SK-N-SH (cell line): ENCODE measurements around the gene SLC7A6. TPM values are rescaled to one million over a fixed set of nuclear protein-coding genes. Genes with fewer than 3 reads are reported as not detected.
A peak's percentile ranks its signal among the peaks of the same experiment; 100 is the strongest.

ENCODE experiments used
- CTCF ChIA-PET: fragments of 300-600, 350-600 bp; formaldehyde crosslinking; extraction: SDS; loops from one replicate; lab custom pipeline; 2021; lab: Yijun Ruan, JAX
- POLR2A ChIA-PET: fragments of 350-600 bp; sonication (Branson Sonifier 250); formaldehyde crosslinking; extraction: SDS; loops from one replicate; lab custom pipeline; 2020; ENCODE audit warnings: antibody characterized with exemption, inconsistent platforms; lab: Yijun Ruan, JAX
- DNase-seq: peaks from one replicate; pipeline ENCODE4 v3.0.0; 2012
- H2AFZ ChIP-seq: fragments of 200-600 bp; sonication (generic); 2 replicates; pipeline ENCODE4 v1.8.1; 2016; ENCODE audit warnings: antibody characterized with exemption, mild to moderate bottlenecking, low read depth
- H3F3A ChIP-seq: fragments of 200-600 bp; sonication (generic); replicated peaks from 2 replicates; pipeline ENCODE3; 2016; ENCODE audit warnings: antibody characterized with exemption, mild to moderate bottlenecking; ENCODE audit not compliant: insufficient read depth
- H3K27ac ChIP-seq, 2 experiments: fragments of 200-500 bp in 1 of 2; fragments of 200-600 bp in 1 of 2; sonication (Bioruptor generic) in 1 of 2; sonication (generic), shearing (Covaris generic) in 1 of 2; 2 replicates each; pipeline versions ENCODE4 v1.5.1 to v1.6.1; 2014 to 2016; ENCODE audit warnings: low read depth in 2 of 2, inconsistent platforms in 1 of 2, low read length in 1 of 2, mild to moderate bottlenecking in 1 of 2, mixed read lengths in 1 of 2
- H3K27me3 ChIP-seq: fragments of 200-600 bp; sonication (generic), shearing (Covaris generic); 2 replicates; pipeline ENCODE4 v1.6.1; 2016; ENCODE audit warnings: mixed run types; ENCODE audit not compliant: insufficient read depth
- H3K36me3 ChIP-seq, 2 experiments: fragments of 200-500 bp in 1 of 2; fragments of 200-600 bp in 1 of 2; sonication (Bioruptor generic) in 1 of 2; sonication (generic) in 1 of 2; replicated peaks in 1 of 2; 2 replicates each; pipeline versions ENCODE3 to v1.5.1; 2014 to 2016; ENCODE audit warnings: low read length in 1 of 2, mild to moderate bottlenecking in 1 of 2; ENCODE audit not compliant: insufficient read depth in 2 of 2, control insufficient read depth in 1 of 2
- H3K4me1 ChIP-seq, 2 experiments: fragments of 200-500 bp in 1 of 2; fragments of 200-600 bp in 1 of 2; sonication (Bioruptor generic) in 1 of 2; sonication (generic), shearing (Covaris generic) in 1 of 2; 2 replicates each; pipeline versions ENCODE4 v1.5.1 to v1.6.1; 2014 to 2016; ENCODE audit warnings: low read depth in 1 of 2, low read length in 1 of 2, mixed run types in 1 of 2; ENCODE audit not compliant: insufficient read depth in 2 of 2, control insufficient read depth in 1 of 2
- H3K4me2 ChIP-seq: fragments of 200-600 bp; sonication (generic), shearing (Covaris generic); 2 replicates; pipeline ENCODE4 v1.6.1; 2017; ENCODE audit warnings: mixed run types
- H3K4me3 ChIP-seq, 2 experiments: fragments of 200-500 bp in 1 of 2; fragments of 200-600 bp in 1 of 2; sonication (Bioruptor generic) in 1 of 2; sonication (generic), shearing (Covaris generic) in 1 of 2; 2 replicates each; pipeline versions ENCODE4 v1.5.1 to v1.8.1; 2014 to 2016; ENCODE audit warnings: low read depth in 2 of 2, inconsistent platforms in 1 of 2, low read length in 1 of 2, mild to moderate bottlenecking in 1 of 2, mixed read lengths in 1 of 2, moderate library complexity in 1 of 2
- H3K79me2 ChIP-seq: fragments of 200-600 bp; sonication (generic); 2 replicates; pipeline ENCODE4 v1.8.1; 2017; ENCODE audit warnings: mild to moderate bottlenecking; ENCODE audit not compliant: insufficient read depth
- H3K9ac ChIP-seq: fragments of 200-600 bp; sonication (generic); 2 replicates; pipeline ENCODE4 v1.6.1; 2017; ENCODE audit warnings: mixed run types
- H3K9me2 ChIP-seq: fragments of 200-600 bp; sonication (generic); 2 replicates; pipeline ENCODE4 v1.6.1; 2017; ENCODE audit warnings: mixed run types
- H3K9me3 ChIP-seq: fragments of 200-600 bp; sonication (generic); 2 replicates; pipeline ENCODE4 v1.6.1; 2017; ENCODE audit warnings: mixed run types, mild to moderate bottlenecking, moderate library complexity
- H4K20me1 ChIP-seq: fragments of 200-600 bp; sonication (generic); 2 replicates; pipeline ENCODE4 v1.6.1; 2017; ENCODE audit warnings: mild to moderate bottlenecking, mixed run types; ENCODE audit not compliant: insufficient read depth
- CHD2 ChIP-seq: fragments of 150-350 bp; IDR thresholded peaks from 2 replicates; pipeline ENCODE4 v1.6.1; 2018; ENCODE audit warnings: low read length; ENCODE audit not compliant: partially characterized antibody
- FOSL2 ChIP-seq: IDR thresholded peaks from 2 replicates; pipeline ENCODE4 v1.4.0; 2012; ENCODE audit warnings: low read depth, mild to moderate bottlenecking, moderate library complexity, borderline replicate concordance
- FOXJ3 ChIP-seq: sonication (generic); formaldehyde crosslinking; IDR thresholded peaks from 2 replicates; pipeline ENCODE4 v1.5.1; 2020; ENCODE audit warnings: mild to moderate bottlenecking, missing genetic modification reagents
- FOXM1 ChIP-seq: IDR thresholded peaks from 2 replicates; pipeline ENCODE4 v1.4.0; 2012; ENCODE audit warnings: low read depth, mild to moderate bottlenecking
- GATA2 ChIP-seq: sonication (generic); formaldehyde crosslinking; IDR thresholded peaks from 2 replicates; pipeline ENCODE4 v1.5.0; 2020; ENCODE audit warnings: mild to moderate bottlenecking, missing genetic modification reagents
- JUND ChIP-seq: IDR thresholded peaks from 2 replicates; pipeline ENCODE4 v1.4.0; 2012
- MEF2A ChIP-seq: IDR thresholded peaks from 2 replicates; pipeline ENCODE4 v1.4.0; 2012; ENCODE audit warnings: low read depth, borderline replicate concordance
- NFIC ChIP-seq: IDR thresholded peaks from 2 replicates; pipeline ENCODE4 v1.4.0; 2012; ENCODE audit warnings: borderline replicate concordance
- NRF1 ChIP-seq: IDR thresholded peaks from 2 replicates; pipeline ENCODE4 v1.6.1; 2012; ENCODE audit warnings: low read depth, mild to moderate bottlenecking, low read length
- POLR2AphosphoS5 ChIP-seq: IDR thresholded peaks from 2 replicates; pipeline ENCODE4 v1.6.1; 2012; ENCODE audit warnings: low read depth, low read length
- RCOR1 ChIP-seq: fragments of 150-350 bp; IDR thresholded peaks from 2 replicates; pipeline ENCODE4 v1.6.1; 2017; ENCODE audit warnings: antibody characterized with exemption, low read length
- REST ChIP-seq: IDR thresholded peaks from 2 replicates; pipeline ENCODE4 v1.6.1; 2012; ENCODE audit warnings: mild to moderate bottlenecking, low read depth, low read length, moderate library complexity
- RFX5 ChIP-seq: IDR thresholded peaks from 2 replicates; pipeline ENCODE4 v1.6.1; 2012; ENCODE audit warnings: mild to moderate bottlenecking, improper control_type of control experiment, low read length
- SIN3A ChIP-seq: IDR thresholded peaks from 2 replicates; pipeline ENCODE4 v1.6.1; 2012; ENCODE audit warnings: low read depth, mild to moderate bottlenecking, low read length, moderate library complexity, borderline replicate concordance
- SMC3 ChIP-seq: IDR thresholded peaks from 2 replicates; pipeline ENCODE4 v1.6.1; 2012; ENCODE audit warnings: low read depth, low read length, improper control_type of control experiment
- TAF1 ChIP-seq: IDR thresholded peaks from 2 replicates; pipeline ENCODE4 v1.6.1; 2012; ENCODE audit warnings: low read depth, mild to moderate bottlenecking, low read length, moderate library complexity, borderline replicate concordance
- TCF12 ChIP-seq: IDR thresholded peaks from 2 replicates; pipeline ENCODE4 v1.4.0; 2012
- TEAD4 ChIP-seq: IDR thresholded peaks from 2 replicates; pipeline ENCODE4 v1.4.0; 2012; ENCODE audit warnings: mild to moderate bottlenecking, borderline replicate concordance; ENCODE audit not compliant: insufficient read depth
- USF1 ChIP-seq: IDR thresholded peaks from 2 replicates; pipeline ENCODE4 v1.4.0; 2012; ENCODE audit warnings: low read depth, borderline replicate concordance
- YY1 ChIP-seq: IDR thresholded peaks from 2 replicates; pipeline ENCODE4 v1.4.0; 2012; ENCODE audit warnings: low read depth, mild to moderate bottlenecking
- ZBTB33 ChIP-seq: IDR thresholded peaks from 2 replicates; pipeline ENCODE4 v1.4.0; 2012; ENCODE audit warnings: low read depth, borderline replicate concordance
- WGBS: methylation state at CpG from one replicate; pipeline ENCODE4 v1.1.6; 2017; ENCODE audit warnings: low lambda C conversion rate; 5-methylcytosine and 5-hydroxymethylcytosine counted together
- polyA plus RNA-seq, 3 experiments: library from polyadenylated mRNA; depleted of rRNA; stranded (reverse); fragments of >200 nt; gene quantifications; 2 replicates each; pipeline ENCODE4 v1.2.3, GENCODE V29; 2012

Gene SLC7A6
- polyA plus RNA-seq, 1 of the 3 experiments (the other 2 are of a cell fraction), result 19.0 TPM

- H3K9me2 ChIP-seq, result no peaks in the 10 kb centered on the region
- H3K9ac ChIP-seq, result no peak overlapping the region
- no peak overlapping the region for H3K27ac ChIP-seq
- H4K20me1 ChIP-seq, result no peaks in the 10 kb centered on the region
- DNase-seq, result no peak
- ChIA-PET CTCF (interaction anchor here (0.6 to 20.3 kb wide), 41 partner anchors 9 to 808 kb away, joined by 3 to 355 read pairs (median 5); partner anchors contain the start of genes PRMT7, SLC7A6, SLC7A6OS and SMPD3), POLR2A (interaction anchor here (0.6 to 1.2 kb wide), 2 partner anchors 18 to 192 kb away, joined by 3 to 4 read pairs; partner anchors contain the start of genes PRMT7 and SLC7A6OS)
- H3K36me3 ChIP-seq, result peaks cover 11 to 28% of the 10 kb centered on the region in 2 experiments
- no peaks in the 10 kb centered on the region for H3K79me2 ChIP-seq
- WGBS, result 36% methylated on average over 3 of the region's 3 CpGs
- H3F3A ChIP-seq, result no peaks in the 10 kb centered on the region
- TF ChIP-seq NRF1, result no peak
- no peak for TF ChIP-seq NFIC
- TF ChIP-seq TAF1, result no peak
- TF ChIP-seq USF1, result no peak
- no peak for TF ChIP-seq FOXJ3 (CRISPR knock-in tag)
- no peak for TF ChIP-seq RFX5
- no peak for TF ChIP-seq YY1
- no peak for TF ChIP-seq GATA2 (CRISPR knock-in tag)
- TF ChIP-seq FOXM1, result no peak
- no peak for TF ChIP-seq MEF2A
- no peak for TF ChIP-seq SIN3A
- no peak for TF ChIP-seq POLR2AphosphoS5
- TF ChIP-seq TEAD4, result no peak
- no peak for TF ChIP-seq FOSL2
- no peak overlapping the region for H2AFZ ChIP-seq
- no peak overlapping the region; a peak in 1 of 4 replicates for H3K4me3 ChIP-seq
- peaks cover 0 to 17% of the 10 kb centered on the region in 2 experiments; a peak in 1 of 4 replicates for H3K4me1 ChIP-seq
- H3K27me3 ChIP-seq, result no peaks in the 10 kb centered on the region
- H3K4me2 ChIP-seq, result no peak overlapping the region
- H3K9me3 ChIP-seq, result no peaks in the 10 kb centered on the region
Measured at GRCh38 chr16:68328860-68329390, 64.6 kb downstream of the SLC7A6 start.

GRCh38 chr16:68331879-68332410, 67.6 kb downstream of the SLC7A6 start:
- no peaks in the 10 kb centered on the region for H3K27me3 ChIP-seq
- no peaks in the 10 kb centered on the region for H4K20me1 ChIP-seq
- no peak overlapping the region for H3K4me3 ChIP-seq
- peaks cover 0 to 17% of the 10 kb centered on the region in 2 experiments; a peak in 1 of 4 replicates for H3K4me1 ChIP-seq
- no peak overlapping the region for H2AFZ ChIP-seq
- no peaks in the 10 kb centered on the region for H3K79me2 ChIP-seq
- no peaks in the 10 kb centered on the region for H3F3A ChIP-seq
- no peak overlapping the region for H3K9ac ChIP-seq
- H3K9me2 ChIP-seq, result no peaks in the 10 kb centered on the region
- H3K36me3 ChIP-seq, result peaks cover 2 to 31% of the 10 kb centered on the region in 2 experiments
- 68% methylated on average over 4 of the region's 4 CpGs for WGBS
- POLR2A ChIA-PET, result interaction anchor here (0.5 to 0.6 kb wide), 2 partner anchors 68 to 108 kb away, joined by 3 read pairs; partner anchors contain the start of gene SLC7A6
- CTCF ChIA-PET, result interaction anchor here (0.6 to 20.3 kb wide), 6 partner anchors 21 to 87 kb away, joined by 3 to 355 read pairs (median 4); partner anchors contain the start of genes PLA2G15, PRMT7, SLC7A6 and SLC7A6OS
- DNase-seq, result no peak
- H3K27ac ChIP-seq, result peak overlapping the region in 1 of 2 experiments; percentile 59; a peak in 2 of 4 replicates
- H3K9me3 ChIP-seq, result no peaks in the 10 kb centered on the region
- no peak overlapping the region for H3K4me2 ChIP-seq
- TF ChIP-seq RCOR1 (no peak), ZBTB33 (no peak), SMC3 (no peak), JUND (no peak), USF1 (no peak), TCF12 (no peak), REST (no peak), CHD2 (no peak)
